Dedifferentiated amniotic fluid mesenchymal stem cell (primary cell): ENCODE data around the gene LPCAT3.

ENCODE experiments used
- DNase-seq: peaks from one replicate; pipeline ENCODE4 v3.0.0-alpha.2; 2016; ENCODE audit errors: extremely low spot score

LPCAT3 gene

GRCh38 chr12:6937481-6938352 lies 80.6 kb downstream of the LPCAT3 start:
- DNase-seq, result peak; percentile 89

GRCh38 chr12:6936636-6937480 lies 81.4 kb downstream of the LPCAT3 start:
- DNase-seq, result no peak

- no peak for DNase-seq
Measured at GRCh38 chr12:6936194-6936635, 82.1 kb downstream of the LPCAT3 start.

- no peak for DNase-seq
Measured at GRCh38 chr12:6935371-6936193, 82.7 kb downstream of the LPCAT3 start.

GRCh38 chr12:6934110-6934509 lies 84.2 kb downstream of the LPCAT3 start:
- no peak for DNase-seq

GRCh38 chr12:6932766-6933165 lies 85.5 kb downstream of the LPCAT3 start:
- no peak for DNase-seq

GRCh38 chr12:6929466-6930452 lies 88.5 kb downstream of the LPCAT3 start:
- DNase-seq, result no peak

- DNase-seq, result no peak
Measured at GRCh38 chr12:6928703-6929407, 89.4 kb downstream of the LPCAT3 start.

- no peak for DNase-seq
Measured at GRCh38 chr12:6928022-6928702, 90.1 kb downstream of the LPCAT3 start.

GRCh38 chr12:6927379-6928021 lies 90.8 kb downstream of the LPCAT3 start, which contains the start of gene ATN1:
Gene ATN1 (plus strand): TSS chr12:6927959. CDS start chr12:6934002, 6,043 bp downstream.
- peak; percentile 61 for DNase-seq
